ENCODE data around the gene FAM184B. TPM values are rescaled to one million over a fixed set of nuclear protein-coding genes. Genes with fewer than 3 reads are reported as not detected.
A peak's percentile ranks its signal among the peaks of the same experiment; 100 is the strongest.

The FAM184B gene
- total RNA-seq, 1 experiment from 2014 or later: 0.09 TPM

- Histone ChIP-seq H2BK20ac (ENCODE audit: low read depth, low read length, poor library complexity, severe bottlenecking) (no peak overlapping the region), H3K9ac (ENCODE audit: extremely low read depth, insufficient read length, low read length) (no peak overlapping the region), H4K5ac (ENCODE audit: insufficient read length, low read depth, low read length) (no peak overlapping the region), H2AFZ (ENCODE audit: low read length) (no peak overlapping the region), H2BK15ac (ENCODE audit: low read depth, low read length) (no peak overlapping the region), H4K8ac (replicated peaks; ENCODE audit: insufficient read length, low read depth, low read length) (no peak overlapping the region), H4K91ac (ENCODE audit: insufficient read length, low read depth, low read length) (no peak overlapping the region), H2BK5ac (ENCODE audit: insufficient read length, low read length) (no peak overlapping the region), H3K23ac (ENCODE audit: insufficient read length, low read depth, low read length) (no peak overlapping the region), H3K18ac (ENCODE audit: insufficient read length, low read depth, low read length) (no peak overlapping the region), H2BK120ac (ENCODE audit: low read depth, low read length, poor library complexity, severe bottlenecking) (no peak overlapping the region), H2BK12ac (ENCODE audit: insufficient read length, low read depth, low read length) (no peak overlapping the region), H3K27me3 (ENCODE audit: insufficient read depth, low read length) (no peaks in the 10 kb centered on the region), H3K79me2 (ENCODE audit: insufficient read depth, low read length) (no peaks in the 10 kb centered on the region), H2AK5ac (ENCODE audit: insufficient read length, low read length) (no peak overlapping the region), H3K56ac (ENCODE audit: insufficient read length, low read depth, low read length) (no peak overlapping the region), H3K4me2 (ENCODE audit: insufficient read depth, insufficient read length, low read length) (no peak overlapping the region), H3K4me1 (ENCODE audit: insufficient read depth, low read length) (no peaks in the 10 kb centered on the region; the same call in 1 of the 2 replicates), H4K20me1 (ENCODE audit: control insufficient read depth, insufficient read depth, insufficient read length) (no peaks in the 10 kb centered on the region), H3K27ac (ENCODE audit: insufficient read length, low read depth, low read length) (no peak overlapping the region), H3K79me1 (ENCODE audit: insufficient read depth, low read depth, low read length, poor library complexity, severe bottlenecking) (no peaks in the 10 kb centered on the region), H3K23me2 (ENCODE audit: insufficient read length, low read depth, low read length, poor library complexity, severe bottlenecking) (no peaks in the 10 kb centered on the region), H3T11ph (ENCODE audit: low read length) (no peak overlapping the region), H3K9me3 (ENCODE audit: control insufficient read depth, low read depth, low read length) (no peaks in the 10 kb centered on the region), H3K14ac (ENCODE audit: insufficient read depth, low read length) (no peak overlapping the region), H3K4ac (ENCODE audit: low read depth, low read length) (no peak overlapping the region)
- TF ChIP-seq CTCF (conservative IDR thresholded peaks at IDR 0.05): no peak
- Mint-ChIP-seq H3K4me3 (no peak overlapping the region), H3K27ac (peak overlapping the region in 2 of 3 experiments; percentile 67 to 81; a peak in 3 of 7 replicates), H3K27me3 (ENCODE audit: low read depth) (no peaks in the 10 kb centered on the region), H3K9me3 (no peaks in the 10 kb centered on the region), H3K36me3 (ENCODE audit: insufficient read depth in 1 of 3, low read depth in 3 of 3) (peaks cover 31 to 79% (median 61%) of the 10 kb centered on the region in 3 experiments), H3K4me1 (peaks cover 22 to 24% of the 10 kb centered on the region in 2 experiments)
- DNase-seq: no peak
- no CpG with 5 or more reads among the region's 9 CpGs for WGBS (ENCODE audit: extremely low coverage, insufficient read length, low lambda C conversion rate)
Measured at GRCh38 chr4:17583276-17583675, 198.1 kb downstream of the FAM184B start.
